Peyer's patch (tissue), 4 donors: Measurements from ENCODE around the gene TMEM163.

Experiments used
- POLR2A ChIP-seq, 2 donors: fragments of 450-650 bp; IDR thresholded peaks; one replicate each; pipeline ENCODE4 v1.5.1; 2017; ENCODE audit warnings: antibody characterized with exemption in 2 of 2, mild to moderate bottlenecking in 2 of 2, moderate library complexity in 2 of 2
- TF ChIP-seq, protein P1 (sequence below), 6 experiments: fragments of 450-650 bp in 4 of 6; fragments of 200-600 bp in 2 of 6; sonication (generic) in 1 of 6; IDR thresholded peaks; one replicate each; pipeline ENCODE4 v1.5.1; 2017 to 2019; ENCODE audit warnings: antibody characterized with exemption in 6 of 6, mild to moderate bottlenecking in 3 of 6, moderate library complexity in 1 of 6

DNA sequence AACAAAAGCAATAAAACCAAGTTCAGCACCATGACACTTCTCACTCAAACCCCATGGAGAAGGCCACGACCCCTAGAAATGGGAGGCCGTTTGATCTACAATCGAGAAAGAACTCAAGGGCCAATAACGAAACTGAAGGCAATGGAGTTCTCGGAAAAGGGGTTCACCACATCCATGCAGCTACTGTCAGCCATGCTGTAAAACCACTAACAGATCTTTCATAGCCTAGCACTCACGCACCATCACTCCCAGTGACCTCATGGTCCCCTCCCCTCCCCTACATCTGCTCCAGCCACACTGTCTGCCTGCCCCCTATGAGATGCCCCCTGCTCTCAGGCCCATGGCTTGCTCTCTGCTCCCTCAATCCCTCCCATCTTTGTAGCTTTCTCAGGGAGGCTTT, 135.3 kb downstream of the TMEM163 start:
- TF ChIP-seq, protein P1, sequence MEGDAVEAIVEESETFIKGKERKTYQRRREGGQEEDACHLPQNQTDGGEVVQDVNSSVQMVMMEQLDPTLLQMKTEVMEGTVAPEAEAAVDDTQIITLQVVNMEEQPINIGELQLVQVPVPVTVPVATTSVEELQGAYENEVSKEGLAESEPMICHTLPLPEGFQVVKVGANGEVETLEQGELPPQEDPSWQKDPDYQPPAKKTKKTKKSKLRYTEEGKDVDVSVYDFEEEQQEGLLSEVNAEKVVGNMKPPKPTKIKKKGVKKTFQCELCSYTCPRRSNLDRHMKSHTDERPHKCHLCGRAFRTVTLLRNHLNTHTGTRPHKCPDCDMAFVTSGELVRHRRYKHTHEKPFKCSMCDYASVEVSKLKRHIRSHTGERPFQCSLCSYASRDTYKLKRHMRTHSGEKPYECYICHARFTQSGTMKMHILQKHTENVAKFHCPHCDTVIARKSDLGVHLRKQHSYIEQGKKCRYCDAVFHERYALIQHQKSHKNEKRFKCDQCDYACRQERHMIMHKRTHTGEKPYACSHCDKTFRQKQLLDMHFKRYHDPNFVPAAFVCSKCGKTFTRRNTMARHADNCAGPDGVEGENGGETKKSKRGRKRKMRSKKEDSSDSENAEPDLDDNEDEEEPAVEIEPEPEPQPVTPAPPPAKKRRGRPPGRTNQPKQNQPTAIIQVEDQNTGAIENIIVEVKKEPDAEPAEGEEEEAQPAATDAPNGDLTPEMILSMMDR (IDR thresholded peaks at IDR 0.05): no peak
- no peak for TF ChIP-seq POLR2A (IDR thresholded peaks at IDR 0.05)
